HepG2 (cell line): ENCODE data around the gene BCAS3. TPM values are rescaled to one million over a fixed set of nuclear protein-coding genes. Genes with fewer than 3 reads are reported as not detected.

Experiments used
- AHR ChIP-seq: IDR thresholded peaks from 2 replicates; pipeline ENCODE4 v1.6.1; 2018; ENCODE audit warnings: missing genetic modification reagents, missing compliant biosample characterization
- CBFB ChIP-seq: sonication (generic); formaldehyde crosslinking; IDR thresholded peaks from 2 replicates; pipeline ENCODE4 v1.4.0; 2020; ENCODE audit warnings: missing genetic modification reagents
- CENPBD1 ChIP-seq: sonication (generic); formaldehyde crosslinking; IDR thresholded peaks from 2 replicates; pipeline ENCODE4 v1.8.0; 2022; ENCODE audit warnings: missing genetic modification reagents, low read depth, mild to moderate bottlenecking, borderline replicate concordance
- CREBL2 ChIP-seq: sonication (generic); formaldehyde crosslinking; IDR thresholded peaks from 2 replicates; pipeline ENCODE4 v1.8.1; 2023; ENCODE audit warnings: missing genetic modification reagents, mild to moderate bottlenecking, borderline replicate concordance
- ETV5 ChIP-seq: IDR thresholded peaks from 2 replicates; pipeline ENCODE4 v1.6.1; 2018; ENCODE audit warnings: missing biosample characterization, missing genetic modification reagents, inconsistent platforms, borderline replicate concordance
- GRHL1 ChIP-seq: sonication (generic); formaldehyde crosslinking; conservative IDR thresholded peaks from 2 replicates; pipeline ENCODE4 v1.8.0; 2022; ENCODE audit warnings: missing genetic modification reagents
- JARID2 ChIP-seq: sonication (generic); formaldehyde crosslinking; IDR thresholded peaks from 2 replicates; pipeline ENCODE4 v1.8.1; 2023; ENCODE audit warnings: missing genetic modification reagents, inconsistent platforms; ENCODE audit not compliant: insufficient replicate concordance
- KDM4B ChIP-seq: sonication (generic); formaldehyde crosslinking; IDR thresholded peaks from 2 replicates; pipeline ENCODE4 v1.4.0; 2020; ENCODE audit warnings: missing genetic modification reagents
- MED13 ChIP-seq: sonication (generic); formaldehyde crosslinking; IDR thresholded peaks from 2 replicates; pipeline ENCODE4 v1.5.0; 2020; ENCODE audit warnings: missing genetic modification reagents
- NCOA5 ChIP-seq: sonication (generic); formaldehyde crosslinking; IDR thresholded peaks from 2 replicates; pipeline ENCODE4 v1.4.0; 2020; ENCODE audit warnings: missing genetic modification reagents
- NONO ChIP-seq, 2 experiments: fragments of 450-650 bp in 1 of 2; sonication (generic) in 1 of 2; formaldehyde crosslinking in 1 of 2; IDR thresholded peaks in 1 of 2; conservative IDR thresholded peaks in 1 of 2; 2 replicates each; pipeline versions ENCODE4 v1.6.1 to v1.8.0; 2017 to 2022; ENCODE audit warnings: mild to moderate bottlenecking in 1 of 2, missing genetic modification reagents in 1 of 2, moderate library complexity in 1 of 2
- RFX1 ChIP-seq: fragments of 450-650 bp; IDR thresholded peaks from 2 replicates; pipeline ENCODE4 v1.6.1; 2017
- SRSF1 ChIP-seq: fragments of 200-400 bp; formaldehyde crosslinking; optimal IDR thresholded peaks from 2 replicates; pipeline ENCODE3; 2017; ENCODE audit warnings: mild to moderate bottlenecking, low read depth, low read length, moderate library complexity
- ZEB1 ChIP-seq: IDR thresholded peaks from 2 replicates; pipeline ENCODE4 v1.6.1; 2012; ENCODE audit warnings: mild to moderate bottlenecking, low read depth, inconsistent platforms; ENCODE audit not compliant: insufficient replicate concordance
- ZFP36L2 ChIP-seq: sonication (generic); formaldehyde crosslinking; IDR thresholded peaks from 2 replicates; pipeline ENCODE4 v1.4.0; 2020; ENCODE audit warnings: missing genetic modification reagents
- ZFY ChIP-seq: sonication (generic); formaldehyde crosslinking; IDR thresholded peaks from 2 replicates; pipeline ENCODE4 v1.4.0; 2020; ENCODE audit warnings: missing genetic modification reagents
- ZNF138 ChIP-seq: sonication (generic); formaldehyde crosslinking; IDR thresholded peaks from 2 replicates; pipeline ENCODE4 v1.5.0; 2020; ENCODE audit warnings: mild to moderate bottlenecking, low read depth, missing genetic modification reagents
- ZNF234 ChIP-seq: sonication (generic); formaldehyde crosslinking; conservative IDR thresholded peaks from 2 replicates; pipeline ENCODE4 v1.5.1; 2020; ENCODE audit warnings: mild to moderate bottlenecking, missing genetic modification reagents
- ZNF329 ChIP-seq: sonication (generic); formaldehyde crosslinking; IDR thresholded peaks from 2 replicates; pipeline ENCODE4 v1.9.0; 2021; ENCODE audit warnings: low read depth, mild to moderate bottlenecking, missing genetic modification reagents
- ZNF605 ChIP-seq: sonication (generic); formaldehyde crosslinking; IDR thresholded peaks from 2 replicates; pipeline ENCODE4 v1.8.0; 2022; ENCODE audit warnings: mild to moderate bottlenecking, missing genetic modification reagents
- ZNF615 ChIP-seq: sonication (generic); formaldehyde crosslinking; IDR thresholded peaks from 2 replicates; pipeline ENCODE4 v1.5.0; 2020; ENCODE audit warnings: mild to moderate bottlenecking, missing genetic modification reagents, borderline replicate concordance
- ZNF75D ChIP-seq: sonication (generic); formaldehyde crosslinking; IDR thresholded peaks from 2 replicates; pipeline ENCODE4 v1.8.1; 2023; ENCODE audit warnings: missing genetic modification reagents, mild to moderate bottlenecking, borderline replicate concordance
- ZNF792 ChIP-seq: IDR thresholded peaks from 2 replicates; pipeline ENCODE4 v1.6.1; 2016
- polyA plus RNA-seq, 8 experiments: library from polyadenylated mRNA; depleted of rRNA in 3 of 8; stranded (reverse) in 7 of 8; unstranded in 1 of 8; fragments of >200 nt; fragmentation: Illumina TruSeq in 4 of 8; extraction: Trizol in 4 of 8; gene quantifications; 2 replicates each; pipeline versions ENCODE4 v1.2.1 to v1.2.3, GENCODE V29; 2011 to 2016; ENCODE audit warnings: low read depth in 4 of 8, missing spikeins in 1 of 8, mixed read lengths in 1 of 8; ENCODE audit not compliant: insufficient read depth in 1 of 8
- total RNA-seq, 5 experiments: library from RNA; depleted of rRNA; stranded (reverse); fragments of >200 nt; fragmentation: Illumina TruSeq; extraction: Trizol; gene quantifications; 2 replicates each; pipeline ENCODE4 v1.2.3, GENCODE V29; 2016; ENCODE audit warnings: low read depth in 1 of 5
- TF ChIP-seq, protein P1 (sequence below): sonication (generic); formaldehyde crosslinking; IDR thresholded peaks from 2 replicates; pipeline ENCODE4 v1.8.1; 2022; ENCODE audit warnings: mild to moderate bottlenecking, missing genetic modification reagents
- TF ChIP-seq, protein P2 (sequence below): sonication (generic); formaldehyde crosslinking; IDR thresholded peaks from 2 replicates; pipeline ENCODE4 v1.4.0; 2020; ENCODE audit warnings: missing genetic modification reagents, borderline replicate concordance

BCAS3 gene
- total and polyA plus RNA-seq, 2 of the 13 experiments (the other 11 are each of a cell fraction or from before 2014, with no cell fraction given) = 10.7 to 11.2 TPM

DNA sequence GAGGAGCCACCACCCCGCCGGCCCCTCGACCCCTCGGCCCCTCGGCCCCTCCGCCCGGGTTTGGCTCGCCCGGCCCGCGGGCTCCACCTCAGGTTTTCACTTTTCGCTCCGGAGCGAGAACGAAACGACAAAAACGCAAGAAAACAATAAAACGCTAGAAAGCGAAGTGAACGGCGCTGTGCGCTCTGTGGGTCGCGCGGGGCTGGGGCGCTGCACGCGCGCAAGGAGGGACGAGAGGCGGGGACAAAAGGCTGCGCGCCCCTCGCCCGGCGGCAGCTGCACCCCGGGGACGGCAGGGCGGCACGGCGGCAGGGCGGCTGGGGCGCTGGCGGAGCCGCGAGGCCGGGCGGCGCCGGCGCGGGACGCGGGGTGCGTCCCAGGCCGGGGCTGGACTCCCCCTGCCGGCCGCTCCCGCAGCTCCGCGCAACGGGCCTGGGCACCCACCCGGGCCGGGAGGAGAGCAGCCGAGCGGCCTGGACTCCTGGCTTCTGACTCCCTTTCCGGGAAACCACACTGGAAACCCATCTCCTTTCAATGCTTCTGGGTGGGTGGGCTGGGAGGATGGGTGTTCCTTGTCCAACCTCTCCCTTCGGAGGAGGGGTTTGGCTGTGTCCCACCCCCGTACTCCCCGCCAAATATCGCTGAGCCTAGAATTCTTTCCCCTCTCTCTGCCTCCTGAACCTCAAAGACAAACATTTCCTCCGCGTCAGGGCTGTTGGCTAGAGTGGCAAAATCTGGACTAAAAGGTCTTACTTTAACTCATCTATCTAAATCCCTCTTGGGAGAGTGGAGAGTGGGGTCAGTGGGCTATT is 731.9 kb downstream of the BCAS3 start (continued):
- TF ChIP-seq GRHL1 (no peak), ZEB1 (no peak), RFX1 (no peak), CENPBD1 (CRISPR knock-in tag) (no peak), ZNF75D (CRISPR knock-in tag) (no peak), ZNF329 (CRISPR knock-in tag) (peak; percentile 16; the same call in 1 of the 2 replicates), ZNF615 (CRISPR knock-in tag) (no peak), JARID2 (no peak), AHR (no peak), ZNF138 (CRISPR knock-in tag) (no peak), ETV5 (no peak), ZNF605 (CRISPR knock-in tag) (no peak), KDM4B (no peak), MED13 (CRISPR knock-in tag) (no peak), NCOA5 (CRISPR knock-in tag) (no peak), ZNF234 (CRISPR knock-in tag) (no peak), ZFP36L2 (no peak), ZFY (CRISPR knock-in tag) (peak; percentile 77), CBFB (CRISPR knock-in tag) (no peak), ZNF792 (CRISPR knock-in tag) (no peak), SRSF1 (no peak), NONO (IDR thresholded peaks at IDR 0.05) (no peak), NONO (CRISPR knock-in tag; conservative IDR thresholded peaks at IDR 0.05) (no peak), CREBL2 (no peak)
- TF ChIP-seq, protein P1, sequence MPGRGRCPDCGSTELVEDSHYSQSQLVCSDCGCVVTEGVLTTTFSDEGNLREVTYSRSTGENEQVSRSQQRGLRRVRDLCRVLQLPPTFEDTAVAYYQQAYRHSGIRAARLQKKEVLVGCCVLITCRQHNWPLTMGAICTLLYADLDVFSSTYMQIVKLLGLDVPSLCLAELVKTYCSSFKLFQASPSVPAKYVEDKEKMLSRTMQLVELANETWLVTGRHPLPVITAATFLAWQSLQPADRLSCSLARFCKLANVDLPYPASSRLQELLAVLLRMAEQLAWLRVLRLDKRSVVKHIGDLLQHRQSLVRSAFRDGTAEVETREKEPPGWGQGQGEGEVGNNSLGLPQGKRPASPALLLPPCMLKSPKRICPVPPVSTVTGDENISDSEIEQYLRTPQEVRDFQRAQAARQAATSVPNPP (CRISPR knock-in tag) = no peak
- TF ChIP-seq, protein P2, sequence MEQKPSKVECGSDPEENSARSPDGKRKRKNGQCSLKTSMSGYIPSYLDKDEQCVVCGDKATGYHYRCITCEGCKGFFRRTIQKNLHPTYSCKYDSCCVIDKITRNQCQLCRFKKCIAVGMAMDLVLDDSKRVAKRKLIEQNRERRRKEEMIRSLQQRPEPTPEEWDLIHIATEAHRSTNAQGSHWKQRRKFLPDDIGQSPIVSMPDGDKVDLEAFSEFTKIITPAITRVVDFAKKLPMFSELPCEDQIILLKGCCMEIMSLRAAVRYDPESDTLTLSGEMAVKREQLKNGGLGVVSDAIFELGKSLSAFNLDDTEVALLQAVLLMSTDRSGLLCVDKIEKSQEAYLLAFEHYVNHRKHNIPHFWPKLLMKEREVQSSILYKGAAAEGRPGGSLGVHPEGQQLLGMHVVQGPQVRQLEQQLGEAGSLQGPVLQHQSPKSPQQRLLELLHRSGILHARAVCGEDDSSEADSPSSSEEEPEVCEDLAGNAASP = no peak; the same call in 1 of the 2 replicates
